ENCODE data around the gene NFKBIA.
A peak's percentile ranks its signal among the peaks of the same experiment; 100 is the strongest.

The NFKBIA gene

DNA sequence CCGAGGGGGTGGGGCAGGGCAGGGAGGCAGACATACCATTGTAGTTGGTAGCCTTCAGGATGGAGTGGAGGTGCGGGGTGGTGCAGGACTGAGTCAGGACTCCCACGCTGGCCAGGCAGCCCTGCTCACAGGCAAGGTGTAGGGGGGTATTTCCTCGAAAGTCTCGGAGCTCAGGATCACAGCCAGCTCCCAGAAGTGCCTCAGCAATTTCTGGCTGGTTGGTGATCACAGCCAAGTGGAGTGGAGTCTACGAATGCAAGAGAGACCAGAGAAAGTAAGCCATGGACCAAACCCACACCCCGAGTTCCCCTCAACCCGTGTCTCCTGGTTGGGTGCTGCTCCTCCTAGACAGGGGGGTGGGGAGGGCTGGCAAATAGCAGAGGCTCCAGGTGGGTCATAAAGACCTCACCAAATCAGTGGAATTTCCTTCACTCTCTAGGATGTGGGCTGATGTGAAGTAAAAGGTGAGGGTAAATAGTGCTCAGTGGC lies 1.4 kb downstream of the NFKBIA start:
- Histone ChIP-seq H3K27me3 (no peaks in the 10 kb centered on the region), H3K4me1 (peaks cover 0 to 54% (median 37%) of the 10 kb centered on the region in 4 donors), H3K4me3 (peak overlapping the region; percentile 70 to 90), H3K36me3 (peaks cover 50 to 54% (median 53%) of the 10 kb centered on the region in 3 donors), H3K9me3 (no peaks in the 10 kb centered on the region), H3K27ac (peak overlapping the region; percentile 81 to 96)
- DNase-seq, result peak in 1 of 2 donors; percentile 76
- TF ChIP-seq, protein P1, sequence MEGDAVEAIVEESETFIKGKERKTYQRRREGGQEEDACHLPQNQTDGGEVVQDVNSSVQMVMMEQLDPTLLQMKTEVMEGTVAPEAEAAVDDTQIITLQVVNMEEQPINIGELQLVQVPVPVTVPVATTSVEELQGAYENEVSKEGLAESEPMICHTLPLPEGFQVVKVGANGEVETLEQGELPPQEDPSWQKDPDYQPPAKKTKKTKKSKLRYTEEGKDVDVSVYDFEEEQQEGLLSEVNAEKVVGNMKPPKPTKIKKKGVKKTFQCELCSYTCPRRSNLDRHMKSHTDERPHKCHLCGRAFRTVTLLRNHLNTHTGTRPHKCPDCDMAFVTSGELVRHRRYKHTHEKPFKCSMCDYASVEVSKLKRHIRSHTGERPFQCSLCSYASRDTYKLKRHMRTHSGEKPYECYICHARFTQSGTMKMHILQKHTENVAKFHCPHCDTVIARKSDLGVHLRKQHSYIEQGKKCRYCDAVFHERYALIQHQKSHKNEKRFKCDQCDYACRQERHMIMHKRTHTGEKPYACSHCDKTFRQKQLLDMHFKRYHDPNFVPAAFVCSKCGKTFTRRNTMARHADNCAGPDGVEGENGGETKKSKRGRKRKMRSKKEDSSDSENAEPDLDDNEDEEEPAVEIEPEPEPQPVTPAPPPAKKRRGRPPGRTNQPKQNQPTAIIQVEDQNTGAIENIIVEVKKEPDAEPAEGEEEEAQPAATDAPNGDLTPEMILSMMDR (IDR thresholded peaks at IDR 0.05), result no peak
- intact Hi-C loops (cut with DNase I; ENCODE audit: low total_unique reads), result no loop called here

DNA sequence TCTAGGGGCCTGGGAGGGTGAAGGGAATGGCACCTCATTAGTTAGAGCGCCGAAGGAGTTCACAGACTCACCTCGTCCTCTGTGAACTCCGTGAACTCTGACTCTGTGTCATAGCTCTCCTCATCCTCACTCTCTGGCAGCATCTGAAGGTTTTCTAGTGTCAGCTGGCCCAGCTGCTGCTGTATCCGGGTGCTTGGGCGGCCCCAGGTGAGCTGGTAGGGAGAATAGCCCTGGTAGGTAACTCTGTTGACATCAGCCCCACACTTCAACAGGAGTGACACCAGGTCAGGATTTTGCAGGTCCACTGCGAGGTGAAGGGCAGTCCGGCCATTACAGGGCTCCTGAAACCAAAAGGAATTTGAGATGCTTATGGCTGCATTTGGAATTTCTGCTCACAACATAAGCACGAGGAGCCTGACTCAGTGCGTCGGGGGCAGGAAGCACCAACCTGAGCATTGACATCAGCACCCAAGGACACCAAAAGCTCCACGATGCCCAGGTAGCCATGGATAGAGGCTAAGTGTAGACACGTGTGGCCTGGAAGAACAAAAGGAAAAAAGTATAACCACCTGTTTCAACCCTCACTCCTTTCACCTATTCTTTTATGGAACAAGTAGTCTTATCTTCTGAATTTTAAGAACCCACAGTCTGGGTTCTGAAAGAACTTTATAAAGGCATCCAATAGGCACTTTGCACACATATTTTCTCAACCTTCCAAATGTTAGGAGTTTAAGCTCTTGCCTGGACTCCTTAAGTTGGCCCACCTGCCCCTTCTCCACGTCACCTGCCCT lies 2.0 kb downstream of the NFKBIA start:
- intact Hi-C loops (cut with DNase I; ENCODE audit: low total_unique reads), result no loop called here
- H3K27me3 ChIP-seq, result no peaks in the 10 kb centered on the region
- H3K9me3 ChIP-seq, result no peaks in the 10 kb centered on the region
- peaks cover 0 to 60% (median 42%) of the 10 kb centered on the region in 4 donors for H3K4me1 ChIP-seq
- peaks cover 50 to 54% (median 53%) of the 10 kb centered on the region in 3 donors for H3K36me3 ChIP-seq
- TF ChIP-seq, protein P1 (IDR thresholded peaks at IDR 0.05), result no peak
- peak overlapping the region; percentile 70 to 90 for H3K4me3 ChIP-seq
- H3K27ac ChIP-seq, result peak overlapping the region; percentile 81 to 96
- no peak for DNase-seq

DNA sequence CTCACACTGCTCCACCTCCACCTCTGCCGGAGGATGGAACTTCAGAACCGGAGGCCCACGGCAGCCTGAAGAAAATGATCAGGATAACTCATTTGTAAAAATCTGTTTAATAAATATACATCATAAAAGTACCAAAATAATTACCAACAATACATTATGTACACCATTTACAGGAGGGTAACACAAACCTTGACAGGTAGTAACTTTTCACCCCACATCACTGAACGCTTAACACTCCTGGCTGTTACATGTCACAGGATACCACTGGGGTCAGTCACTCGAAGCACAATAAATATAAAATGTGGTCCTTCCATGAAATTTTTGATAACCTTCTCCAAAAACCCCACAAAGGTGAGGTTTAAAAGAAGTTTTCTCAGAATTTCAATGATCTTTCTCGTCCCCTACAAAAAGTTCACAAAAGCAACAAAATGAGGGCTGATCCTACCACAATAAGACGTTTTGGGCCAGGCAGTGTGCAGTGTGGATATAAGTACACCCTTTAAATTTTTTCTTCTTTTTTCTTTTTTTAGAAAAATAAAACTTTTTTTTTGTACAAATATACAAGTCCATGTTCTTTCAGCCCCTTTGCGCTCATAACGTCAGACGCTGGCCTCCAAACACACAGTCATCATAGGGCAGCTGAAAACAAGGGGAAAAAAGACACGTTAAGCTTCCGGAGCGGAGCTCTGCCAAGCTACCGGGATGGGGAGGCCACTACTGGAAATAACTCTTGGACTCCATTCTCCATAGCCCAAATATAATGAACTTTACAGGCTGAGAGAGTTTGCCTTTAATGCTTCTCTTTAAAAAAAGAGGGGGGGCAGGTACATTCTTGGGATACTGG lies 2.9 kb downstream of the NFKBIA start:
- Histone ChIP-seq H3K27me3 (no peaks in the 10 kb centered on the region), H3K4me3 (peak overlapping the region; percentile 70 to 90), H3K4me1 (peaks cover 0 to 63% (median 41%) of the 10 kb centered on the region in 4 donors), H3K36me3 (peaks cover 53 to 55% (median 54%) of the 10 kb centered on the region in 3 donors), H3K9me3 (no peaks in the 10 kb centered on the region), H3K27ac (peak overlapping the region; percentile 81 to 96)
- DNase-seq, result peak in 1 of 2 donors; percentile 84
- intact Hi-C loops (cut with DNase I; ENCODE audit: low total_unique reads), result no loop called here
- TF ChIP-seq, protein P1 (IDR thresholded peaks at IDR 0.05), result no peak

DNA sequence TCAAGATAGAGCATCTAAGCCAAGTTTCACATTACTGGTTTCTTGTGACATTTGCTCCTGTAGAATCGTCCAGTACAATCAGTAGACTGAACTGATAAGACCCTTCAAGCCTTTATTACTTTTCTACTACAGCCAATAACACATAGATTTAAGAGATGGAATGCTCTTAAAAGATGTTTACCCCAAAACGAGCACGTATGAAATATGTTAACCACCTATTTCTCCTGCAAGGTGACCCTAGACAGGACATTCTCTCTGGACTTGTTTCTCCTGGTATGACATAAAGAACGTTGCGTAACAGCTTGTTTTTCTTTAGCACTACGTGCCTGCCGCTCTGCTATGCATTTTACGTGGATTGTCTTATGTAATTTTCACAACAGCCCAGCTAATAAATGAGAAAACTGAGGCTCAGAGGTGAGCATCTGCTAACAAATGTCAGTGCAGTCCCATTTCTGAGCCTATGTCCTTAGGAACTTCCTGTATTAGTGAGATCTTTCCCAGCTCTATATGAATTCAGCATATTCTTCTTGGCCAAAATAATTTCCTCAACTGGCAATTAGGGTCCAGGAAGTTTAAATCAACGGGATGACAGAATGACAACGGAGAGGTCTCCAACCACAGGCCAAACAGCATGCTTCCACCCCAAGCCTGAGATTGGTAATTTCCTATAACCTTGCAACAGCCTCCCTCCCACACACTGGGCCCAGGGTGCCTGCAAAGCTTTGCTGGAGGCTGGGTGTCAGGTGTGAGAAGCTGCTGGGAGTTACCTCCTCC lies 3.7 kb downstream of the NFKBIA start:
- H3K9me3 ChIP-seq, result no peaks in the 10 kb centered on the region
- peaks cover 53 to 56% (median 54%) of the 10 kb centered on the region in 3 donors for H3K36me3 ChIP-seq
- peak overlapping the region; percentile 81 to 96 for H3K27ac ChIP-seq
- no peaks in the 10 kb centered on the region for H3K27me3 ChIP-seq
- H3K4me1 ChIP-seq, result peaks cover 0 to 55% (median 36%) of the 10 kb centered on the region in 4 donors
- no peak for DNase-seq
- TF ChIP-seq, protein P1 (IDR thresholded peaks at IDR 0.05), result no peak
- peak overlapping the region; percentile 70 to 90 for H3K4me3 ChIP-seq
- intact Hi-C loops (cut with DNase I; ENCODE audit: low total_unique reads), result no loop called here

Data from tibial artery (tissue), 4 donors.